ENCODE results near the gene TEKT4.

The TEKT4 gene

DNA sequence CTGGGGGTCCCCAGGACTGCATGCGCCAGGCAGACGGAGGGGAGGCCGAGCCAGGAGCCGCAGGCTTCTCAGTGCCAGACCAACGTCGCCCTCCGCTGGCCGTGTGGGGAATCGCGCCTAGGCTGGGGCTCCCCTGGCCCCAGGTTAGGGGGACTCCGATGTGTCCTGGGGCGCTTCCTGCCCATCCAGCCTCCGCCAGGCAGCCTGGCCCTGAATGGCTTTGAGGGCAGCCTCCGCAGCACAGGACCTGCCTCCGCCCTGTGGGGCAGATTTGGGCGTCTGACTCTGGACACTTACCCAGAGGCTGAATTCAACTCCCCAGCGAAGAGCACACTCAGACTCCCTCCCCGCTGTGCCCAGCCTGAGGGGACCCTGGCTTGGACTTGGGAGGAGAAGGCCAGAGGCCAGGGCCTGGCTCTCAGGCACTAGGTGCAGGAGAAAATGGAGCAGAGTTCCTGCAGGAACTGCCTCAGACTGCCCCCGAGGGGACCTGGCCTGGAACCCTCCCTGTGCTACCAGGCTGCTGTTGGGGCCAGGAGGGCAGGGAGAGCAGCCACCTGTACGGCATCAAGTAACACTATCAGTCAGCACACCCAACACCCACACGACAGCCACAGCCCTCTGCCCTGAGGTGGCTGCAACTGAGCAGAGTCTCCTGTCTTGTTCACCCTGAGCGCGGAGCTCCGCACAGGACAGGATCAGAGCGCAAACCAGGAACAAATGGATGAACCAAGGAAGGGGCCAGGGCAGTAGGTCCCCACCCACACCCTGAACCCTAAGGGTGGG lies 597 bp upstream of the TEKT4 start:
- Histone ChIP-seq H3K36me3 (ENCODE audit: control insufficient read depth in 1 of 2, insufficient read depth in 2 of 2, low read length in 2 of 2) (no peaks in the 10 kb centered on the region), H3K9me3 (ENCODE audit: control insufficient read depth in 1 of 2, low read length in 2 of 2) (no peaks in the 10 kb centered on the region), H3K27me3 (ENCODE audit: control insufficient read depth in 1 of 2, insufficient read depth in 2 of 2, low read length in 2 of 2) (peaks cover 0 to 4% of the 10 kb centered on the region in 2 donors), H3K4me1 (ENCODE audit: control insufficient read depth in 1 of 2, insufficient read depth in 2 of 2, low read length in 2 of 2) (no peaks in the 10 kb centered on the region), H3K27ac (ENCODE audit: low read depth, low read length) (no peak overlapping the region), H3K9ac (ENCODE audit: low read depth in 1 of 2, low read length in 2 of 2) (no peak overlapping the region), H3K4me3 (ENCODE audit: low read depth in 1 of 2, low read length in 2 of 2) (no peak overlapping the region)

DNA sequence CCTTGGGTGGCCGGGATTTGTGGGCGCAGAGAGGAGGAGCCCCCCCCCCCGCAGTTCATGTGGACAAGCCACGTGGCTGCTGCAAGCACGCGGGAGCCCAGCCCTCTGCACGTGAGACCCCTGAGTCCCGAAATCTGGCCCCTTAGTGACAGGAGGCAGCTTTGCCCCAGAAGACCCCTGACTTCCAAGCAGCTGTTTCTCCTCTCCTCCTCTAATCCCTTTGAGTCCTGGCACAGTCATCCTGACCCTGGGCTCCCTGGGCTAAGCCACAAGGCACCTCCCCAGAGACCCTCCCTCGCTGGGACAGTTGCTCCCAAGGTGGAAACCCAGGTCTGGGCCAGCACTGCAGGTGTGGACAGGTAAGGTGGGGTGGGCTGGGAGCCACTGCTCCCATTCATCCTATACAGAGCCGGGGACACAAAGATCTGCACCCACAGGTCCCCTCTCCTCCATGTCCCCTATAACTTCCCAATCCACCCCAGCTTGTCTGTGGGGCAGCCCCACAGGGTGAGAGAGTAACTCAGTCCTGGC lies 923 bp downstream of the TEKT4 start:
- H3K9ac ChIP-seq (ENCODE audit: low read depth in 1 of 2, low read length in 2 of 2) = no peak overlapping the region
- no peaks in the 10 kb centered on the region for H3K4me1 ChIP-seq (ENCODE audit: control insufficient read depth in 1 of 2, insufficient read depth in 2 of 2, low read length in 2 of 2)
- no peaks in the 10 kb centered on the region for H3K9me3 ChIP-seq (ENCODE audit: control insufficient read depth in 1 of 2, low read length in 2 of 2)
- no peak overlapping the region for H3K27ac ChIP-seq (ENCODE audit: low read depth, low read length)
- no peaks in the 10 kb centered on the region for H3K36me3 ChIP-seq (ENCODE audit: control insufficient read depth in 1 of 2, insufficient read depth in 2 of 2, low read length in 2 of 2)
- peaks cover 0 to 4% of the 10 kb centered on the region in 2 donors for H3K27me3 ChIP-seq (ENCODE audit: control insufficient read depth in 1 of 2, insufficient read depth in 2 of 2, low read length in 2 of 2)
- no peak overlapping the region for H3K4me3 ChIP-seq (ENCODE audit: low read depth in 1 of 2, low read length in 2 of 2)

DNA sequence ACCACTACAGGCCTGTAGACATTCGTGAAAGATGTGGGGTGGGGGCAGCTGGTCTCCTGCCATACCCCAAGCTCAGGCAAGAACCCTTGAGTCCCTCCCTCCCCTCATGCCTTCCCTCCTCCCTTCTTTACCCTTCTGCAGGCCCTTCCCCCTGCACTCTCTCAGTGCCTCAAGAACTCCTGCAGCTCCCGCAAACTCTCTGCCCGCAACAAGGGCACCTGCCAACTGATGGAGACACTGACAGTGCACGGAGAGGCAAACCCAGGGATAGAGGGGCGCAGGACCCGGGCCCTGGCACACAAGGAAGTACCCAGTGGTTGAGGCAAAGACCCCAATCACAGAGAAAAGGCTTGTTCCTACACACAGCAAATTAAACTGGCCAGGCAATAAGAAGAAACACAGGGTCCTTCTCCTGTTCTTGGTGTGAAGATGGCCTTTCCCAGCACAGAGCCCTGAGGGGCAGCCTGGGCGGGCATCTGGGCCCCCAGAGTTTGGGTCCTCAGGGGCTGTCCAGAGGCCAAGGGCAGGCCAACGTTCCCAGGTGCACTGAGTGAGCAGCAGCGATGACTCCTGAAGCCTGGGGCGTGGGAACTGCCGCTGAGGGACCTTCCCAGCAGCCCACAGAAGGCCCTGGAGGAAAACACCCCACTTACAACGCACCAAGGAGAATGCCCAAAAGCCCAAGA lies 1.6 kb downstream of the TEKT4 start:
- no peak overlapping the region for H3K27ac ChIP-seq (ENCODE audit: low read depth, low read length)
- peaks cover 0 to 4% of the 10 kb centered on the region in 2 donors for H3K27me3 ChIP-seq (ENCODE audit: control insufficient read depth in 1 of 2, insufficient read depth in 2 of 2, low read length in 2 of 2)
- no peaks in the 10 kb centered on the region for H3K4me1 ChIP-seq (ENCODE audit: control insufficient read depth in 1 of 2, insufficient read depth in 2 of 2, low read length in 2 of 2)
- H3K36me3 ChIP-seq (ENCODE audit: control insufficient read depth in 1 of 2, insufficient read depth in 2 of 2, low read length in 2 of 2) = no peaks in the 10 kb centered on the region
- H3K9me3 ChIP-seq (ENCODE audit: control insufficient read depth in 1 of 2, low read length in 2 of 2) = no peaks in the 10 kb centered on the region
- no peak overlapping the region for H3K4me3 ChIP-seq (ENCODE audit: low read depth in 1 of 2, low read length in 2 of 2)
- H3K9ac ChIP-seq (ENCODE audit: low read depth in 1 of 2, low read length in 2 of 2) = no peak overlapping the region

DNA sequence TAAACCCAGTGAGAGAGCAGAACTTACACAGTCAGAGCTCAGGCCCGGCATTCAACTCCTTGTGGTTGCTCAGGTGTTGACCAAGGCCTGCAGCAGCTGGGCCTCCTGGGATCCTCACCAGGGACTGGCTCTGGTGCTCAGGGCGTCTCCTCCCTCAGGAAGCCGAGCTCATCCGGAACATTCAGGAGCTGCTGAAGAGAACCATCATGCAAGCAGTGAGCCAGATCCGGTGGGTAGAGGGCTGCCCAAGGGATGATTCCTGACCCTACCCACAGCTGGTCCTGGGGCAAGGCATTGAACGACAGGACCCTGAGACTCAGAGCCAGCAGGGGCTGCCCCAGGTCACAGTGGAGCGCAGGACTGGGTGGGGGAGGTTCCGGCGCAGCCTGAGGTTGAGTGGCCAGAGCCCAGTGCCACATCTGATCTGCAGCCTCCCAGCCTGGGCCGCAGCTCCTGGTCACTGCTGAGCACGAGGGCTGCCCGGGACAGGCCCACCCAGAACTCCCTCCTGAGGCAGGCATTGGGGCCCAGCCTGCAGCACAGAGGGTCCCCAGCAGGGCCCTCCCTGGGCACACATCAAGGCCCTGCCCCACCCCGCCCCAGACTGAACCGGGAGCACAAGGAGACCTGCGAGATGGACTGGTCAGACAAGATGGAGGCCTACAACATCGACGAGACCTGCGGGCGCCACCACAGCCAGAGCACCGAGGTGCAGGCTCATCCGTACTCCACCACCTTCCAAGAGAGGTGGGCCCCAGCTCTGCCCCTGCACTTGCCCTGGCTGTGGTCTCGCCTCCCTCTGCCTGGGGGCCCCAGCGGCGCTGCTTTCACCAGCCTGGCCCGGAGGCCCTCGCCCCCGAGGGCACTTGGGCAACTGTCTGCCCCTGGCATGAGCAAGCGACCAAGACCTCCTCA lies 2.4 kb downstream of the TEKT4 start:
- Histone ChIP-seq H3K27ac (ENCODE audit: low read depth, low read length) (no peak overlapping the region), H3K36me3 (ENCODE audit: control insufficient read depth in 1 of 2, insufficient read depth in 2 of 2, low read length in 2 of 2) (no peaks in the 10 kb centered on the region), H3K9ac (ENCODE audit: low read depth in 1 of 2, low read length in 2 of 2) (no peak overlapping the region), H3K4me1 (ENCODE audit: control insufficient read depth in 1 of 2, insufficient read depth in 2 of 2, low read length in 2 of 2) (no peaks in the 10 kb centered on the region), H3K9me3 (ENCODE audit: control insufficient read depth in 1 of 2, low read length in 2 of 2) (no peaks in the 10 kb centered on the region), H3K27me3 (ENCODE audit: control insufficient read depth in 1 of 2, insufficient read depth in 2 of 2, low read length in 2 of 2) (peaks cover 0 to 4% of the 10 kb centered on the region in 2 donors), H3K4me3 (ENCODE audit: low read depth in 1 of 2, low read length in 2 of 2) (no peak overlapping the region)

DNA sequence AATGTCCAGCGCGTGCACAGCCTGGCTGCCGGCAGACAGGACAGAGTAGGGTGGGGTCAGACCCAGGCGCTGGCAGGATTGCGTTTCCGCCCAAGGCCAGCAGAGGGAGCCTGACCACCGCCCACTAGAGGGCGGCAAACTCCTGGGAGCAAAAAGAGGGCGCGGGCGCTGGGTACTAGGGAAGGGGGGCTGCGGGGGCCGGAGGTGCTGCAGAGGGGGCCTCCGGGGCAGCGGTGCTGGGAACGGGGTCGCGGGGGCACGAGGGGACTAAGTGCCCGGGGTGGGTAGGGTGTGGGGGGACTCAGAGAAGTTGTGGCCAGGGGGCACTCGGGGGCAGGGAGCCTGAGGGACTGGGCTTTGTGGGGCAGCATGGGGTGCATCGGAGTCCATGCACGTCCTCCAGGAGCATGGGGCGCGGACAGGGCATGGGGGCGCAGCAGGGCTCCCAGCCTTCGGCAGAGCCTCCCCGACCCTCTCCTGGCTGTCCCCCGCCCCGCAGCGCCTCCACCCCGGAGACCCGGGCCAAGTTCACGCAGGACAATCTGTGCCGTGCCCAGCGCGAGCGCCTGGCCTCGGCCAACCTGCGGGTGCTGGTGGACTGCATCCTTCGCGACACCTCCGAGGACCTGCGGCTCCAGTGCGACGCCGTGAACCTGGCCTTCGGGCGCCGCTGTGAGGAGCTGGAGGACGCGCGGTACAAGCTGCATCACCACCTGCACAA lies 3.2 kb downstream of the TEKT4 start:
- H3K4me3 ChIP-seq (ENCODE audit: low read depth in 1 of 2, low read length in 2 of 2) = no peak overlapping the region
- H3K36me3 ChIP-seq (ENCODE audit: control insufficient read depth in 1 of 2, insufficient read depth in 2 of 2, low read length in 2 of 2) = no peaks in the 10 kb centered on the region
- H3K27me3 ChIP-seq (ENCODE audit: control insufficient read depth in 1 of 2, insufficient read depth in 2 of 2, low read length in 2 of 2) = peaks cover 0 to 4% of the 10 kb centered on the region in 2 donors
- H3K4me1 ChIP-seq (ENCODE audit: control insufficient read depth in 1 of 2, insufficient read depth in 2 of 2, low read length in 2 of 2) = no peaks in the 10 kb centered on the region
- no peak overlapping the region for H3K27ac ChIP-seq (ENCODE audit: low read depth, low read length)
- H3K9ac ChIP-seq (ENCODE audit: low read depth in 1 of 2, low read length in 2 of 2) = no peak overlapping the region
- H3K9me3 ChIP-seq (ENCODE audit: control insufficient read depth in 1 of 2, low read length in 2 of 2) = no peaks in the 10 kb centered on the region

DNA sequence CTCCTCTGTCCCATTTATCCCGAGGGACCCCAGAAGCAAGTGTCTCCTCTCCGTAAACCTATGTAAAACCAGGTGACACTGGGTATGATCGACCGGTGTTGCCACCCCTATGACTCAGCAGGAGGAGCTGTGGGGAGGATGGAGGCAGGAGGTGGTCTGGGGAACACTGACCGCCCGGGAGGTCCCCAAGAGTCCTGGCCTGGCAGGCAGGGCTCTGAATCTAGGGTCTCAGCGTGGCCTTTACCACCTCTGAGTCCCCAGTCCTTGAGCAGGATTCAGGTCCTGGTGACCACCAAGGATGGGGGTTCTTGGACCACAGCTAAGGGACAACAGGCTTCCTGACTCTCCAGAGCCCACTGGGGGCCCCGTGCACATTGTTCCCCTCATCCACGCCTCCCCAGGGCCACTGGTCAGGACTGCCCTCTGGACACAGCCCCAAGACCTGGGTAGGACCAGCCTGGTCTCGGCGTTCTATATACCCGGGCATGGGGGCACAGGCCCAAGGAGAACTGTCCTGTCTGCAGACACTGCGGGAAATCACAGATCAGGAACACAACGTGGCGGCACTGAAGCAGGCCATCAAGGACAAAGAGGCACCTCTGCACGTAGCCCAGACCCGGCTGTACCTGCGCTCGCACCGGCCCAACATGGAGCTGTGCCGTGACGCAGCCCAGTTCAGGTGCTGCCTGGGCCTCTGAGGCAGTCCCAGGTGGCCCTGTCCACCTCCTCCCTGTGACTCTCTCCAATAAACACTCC lies 4.0 kb downstream of the TEKT4 start:
- no peak overlapping the region for H3K4me3 ChIP-seq (ENCODE audit: low read depth in 1 of 2, low read length in 2 of 2)
- H3K4me1 ChIP-seq (ENCODE audit: control insufficient read depth in 1 of 2, insufficient read depth in 2 of 2, low read length in 2 of 2) = no peaks in the 10 kb centered on the region
- H3K9ac ChIP-seq (ENCODE audit: low read depth in 1 of 2, low read length in 2 of 2) = no peak overlapping the region
- H3K27me3 ChIP-seq (ENCODE audit: control insufficient read depth in 1 of 2, insufficient read depth in 2 of 2, low read length in 2 of 2) = peaks cover 0 to 4% of the 10 kb centered on the region in 2 donors
- no peaks in the 10 kb centered on the region for H3K36me3 ChIP-seq (ENCODE audit: control insufficient read depth in 1 of 2, insufficient read depth in 2 of 2, low read length in 2 of 2)
- no peak overlapping the region for H3K27ac ChIP-seq (ENCODE audit: low read depth, low read length)
- H3K9me3 ChIP-seq (ENCODE audit: control insufficient read depth in 1 of 2, low read length in 2 of 2) = no peaks in the 10 kb centered on the region

DNA sequence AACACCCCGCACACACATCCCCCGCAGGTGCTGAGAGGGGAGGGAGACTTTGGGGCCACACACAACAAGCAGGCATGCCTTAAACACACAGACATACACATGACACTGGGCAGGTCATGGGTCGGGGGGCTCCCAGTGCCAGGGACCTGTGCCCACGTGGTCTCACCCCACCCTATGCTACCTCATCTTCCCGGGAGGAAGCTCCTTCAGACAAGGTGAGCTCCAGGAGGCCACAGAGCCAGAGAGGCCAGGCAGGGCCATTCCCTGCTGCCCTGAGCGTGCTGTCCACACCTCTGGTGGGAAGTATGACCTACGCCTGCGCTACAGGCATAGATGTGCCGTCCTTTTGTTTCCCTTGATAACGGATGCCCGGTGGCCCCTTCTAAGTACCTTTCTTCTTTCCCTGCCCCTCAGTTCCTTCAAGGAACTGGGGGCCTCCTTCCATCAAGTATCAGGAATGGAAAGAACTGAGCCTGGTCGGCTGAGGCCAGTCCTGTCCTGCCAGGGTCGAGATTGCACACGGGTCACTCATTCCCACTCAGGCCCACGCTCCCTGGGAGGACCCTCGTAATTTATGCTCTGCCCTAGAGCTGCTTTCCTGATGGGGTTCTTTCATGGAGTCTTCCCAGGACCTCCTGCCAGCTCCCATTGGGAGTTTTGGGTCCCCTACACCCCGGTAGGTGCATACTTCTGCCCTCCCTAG lies 4.7 kb downstream of the TEKT4 start:
- no peak overlapping the region for H3K4me3 ChIP-seq (ENCODE audit: low read depth in 1 of 2, low read length in 2 of 2)
- no peaks in the 10 kb centered on the region for H3K4me1 ChIP-seq (ENCODE audit: control insufficient read depth in 1 of 2, insufficient read depth in 2 of 2, low read length in 2 of 2)
- no peak overlapping the region for H3K27ac ChIP-seq (ENCODE audit: low read depth, low read length)
- peaks cover 0 to under 1% of the 10 kb centered on the region in 2 donors for H3K27me3 ChIP-seq (ENCODE audit: control insufficient read depth in 1 of 2, insufficient read depth in 2 of 2, low read length in 2 of 2)
- no peaks in the 10 kb centered on the region for H3K36me3 ChIP-seq (ENCODE audit: control insufficient read depth in 1 of 2, insufficient read depth in 2 of 2, low read length in 2 of 2)
- H3K9me3 ChIP-seq (ENCODE audit: control insufficient read depth in 1 of 2, low read length in 2 of 2) = no peaks in the 10 kb centered on the region
- H3K9ac ChIP-seq (ENCODE audit: low read depth in 1 of 2, low read length in 2 of 2) = no peak overlapping the region

DNA sequence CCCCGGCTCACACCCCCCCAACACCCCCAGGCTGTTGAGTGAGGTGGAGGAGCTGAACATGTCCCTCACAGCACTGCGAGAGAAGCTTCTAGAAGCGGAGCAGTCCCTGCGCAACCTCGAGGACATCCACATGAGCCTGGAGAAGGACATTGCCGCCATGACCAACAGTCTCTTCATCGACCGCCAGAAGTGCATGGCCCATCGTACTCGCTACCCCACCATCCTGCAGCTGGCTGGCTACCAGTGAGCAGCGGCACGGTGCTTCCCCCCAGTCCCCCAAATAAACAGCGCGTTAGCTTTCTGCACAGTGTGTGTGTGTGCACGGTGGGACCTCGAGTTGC lies 5.3 kb downstream of the TEKT4 start:
- no peak overlapping the region for H3K27ac ChIP-seq (ENCODE audit: low read depth, low read length)
- H3K9me3 ChIP-seq (ENCODE audit: control insufficient read depth in 1 of 2, low read length in 2 of 2) = no peaks in the 10 kb centered on the region
- no peaks in the 10 kb centered on the region for H3K36me3 ChIP-seq (ENCODE audit: control insufficient read depth in 1 of 2, insufficient read depth in 2 of 2, low read length in 2 of 2)
- no peak overlapping the region for H3K4me3 ChIP-seq (ENCODE audit: low read depth in 1 of 2, low read length in 2 of 2)
- no peak overlapping the region for H3K9ac ChIP-seq (ENCODE audit: low read depth in 1 of 2, low read length in 2 of 2)
- no peaks in the 10 kb centered on the region for H3K27me3 ChIP-seq (ENCODE audit: control insufficient read depth in 1 of 2, insufficient read depth in 2 of 2, low read length in 2 of 2)
- H3K4me1 ChIP-seq (ENCODE audit: control insufficient read depth in 1 of 2, insufficient read depth in 2 of 2, low read length in 2 of 2) = no peaks in the 10 kb centered on the region

DNA sequence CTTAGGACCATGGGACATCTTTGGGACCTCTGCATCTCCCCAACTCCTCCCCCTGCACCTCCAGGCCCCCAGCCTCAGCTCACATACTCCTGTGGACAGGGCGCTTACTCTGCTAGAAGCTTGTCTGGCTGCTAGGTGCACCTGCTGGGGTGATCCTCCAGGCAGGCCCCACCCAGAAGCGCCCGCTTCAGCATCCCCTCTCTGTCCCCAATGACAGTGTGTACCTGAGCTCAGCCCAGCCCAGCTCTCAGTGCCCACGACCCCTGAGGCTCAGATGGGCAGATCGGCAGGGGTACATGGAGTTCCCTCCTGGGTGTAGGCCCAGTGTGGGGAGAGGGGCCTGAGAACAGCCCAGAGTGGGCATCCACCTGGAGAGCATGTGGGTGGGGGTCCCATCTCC lies 5.9 kb downstream of the TEKT4 start:
- Histone ChIP-seq H3K9me3 (ENCODE audit: control insufficient read depth in 1 of 2, low read length in 2 of 2) (no peaks in the 10 kb centered on the region), H3K4me1 (ENCODE audit: control insufficient read depth in 1 of 2, insufficient read depth in 2 of 2, low read length in 2 of 2) (no peaks in the 10 kb centered on the region), H3K9ac (ENCODE audit: low read depth in 1 of 2, low read length in 2 of 2) (no peak overlapping the region), H3K27ac (ENCODE audit: low read depth, low read length) (no peak overlapping the region), H3K27me3 (ENCODE audit: control insufficient read depth in 1 of 2, insufficient read depth in 2 of 2, low read length in 2 of 2) (no peaks in the 10 kb centered on the region), H3K4me3 (ENCODE audit: low read depth in 1 of 2, low read length in 2 of 2) (no peak overlapping the region), H3K36me3 (ENCODE audit: control insufficient read depth in 1 of 2, insufficient read depth in 2 of 2, low read length in 2 of 2) (no peaks in the 10 kb centered on the region)
